Activated B cell treated with CpG ODN at 0.5 μM for 24 hours (primary cell): Measurements from ENCODE around the gene ENOX1. TPM values are rescaled to one million over a fixed set of nuclear protein-coding genes. Genes with fewer than 3 reads are reported as not detected.

Source experiments
- ATAC-seq: fragments of 200-7000 bp; cut with Tn5 transposase; one replicate; pipeline ENCODE4 v1.10.0; 2021; ENCODE audit warnings: low read depth, mild to moderate bottlenecking, moderate library complexity
- CTCF ChIA-PET: fragments of 350-600 bp; sonication (Branson Sonifier 250); formaldehyde crosslinking; loops from one replicate; lab custom pipeline; 2021; ENCODE audit warnings: antibody characterized with exemption; lab: Charles Lee
- POLR2A ChIA-PET: fragments of 350-600 bp; sonication (Branson Sonifier 250); formaldehyde crosslinking; loops from one replicate; lab custom pipeline; 2021; ENCODE audit warnings: antibody characterized with exemption; lab: Charles Lee
- DNase-seq: peaks from one replicate; pipeline ENCODE4 v3.0.0; 2022
- H3K27ac Mint-ChIP-seq: one replicate; pipeline ENCODE4 v1.8.0; 2020; ENCODE audit warnings: mixed read lengths
- H3K27me3 Mint-ChIP-seq: one replicate; pipeline ENCODE4 v1.8.0; 2021; ENCODE audit warnings: mixed read lengths
- H3K36me3 Mint-ChIP-seq: one replicate; pipeline ENCODE4 v1.8.0; 2021; ENCODE audit warnings: low read depth, mixed read lengths
- H3K4me1 Mint-ChIP-seq: one replicate; pipeline ENCODE4 v1.8.0; 2021; ENCODE audit warnings: mixed read lengths
- H3K4me3 Mint-ChIP-seq: one replicate; pipeline ENCODE4 v1.8.0; 2020; ENCODE audit warnings: mild to moderate bottlenecking, mixed read lengths
- H3K9me3 Mint-ChIP-seq: one replicate; pipeline ENCODE4 v1.8.0; 2020; ENCODE audit warnings: mixed read lengths
- intact Hi-C: fragments of 100-400 bp; cut with micrococcal nuclease; formaldehyde crosslinking; loops from one replicate; pipeline ENCODE4 v1.15.1; 2024
- total RNA-seq: library from RNA; stranded (reverse); gene quantifications from 2 replicates; pipeline ENCODE4 v1.2.3, GENCODE V29; 2022
- TF ChIP-seq, protein P1 (sequence below): fragments of 200-600 bp; IDR thresholded peaks from one replicate; pipeline ENCODE4 v1.8.0; 2022; ENCODE audit warnings: antibody characterized with exemption, mild to moderate bottlenecking

ENOX1 gene
- total RNA-seq, 1 donor from 2014 or later, result not detected

- CTCF ChIA-PET, result no interaction called here
- no peak overlapping the region for H3K4me3 Mint-ChIP-seq
- H3K27me3 Mint-ChIP-seq, result peaks cover 11% of the 10 kb centered on the region
- DNase-seq (no peak), ATAC-seq (no peak)
- H3K36me3 Mint-ChIP-seq, result no peaks in the 10 kb centered on the region
- POLR2A ChIA-PET, result no interaction called here
- TF ChIP-seq, protein P1, sequence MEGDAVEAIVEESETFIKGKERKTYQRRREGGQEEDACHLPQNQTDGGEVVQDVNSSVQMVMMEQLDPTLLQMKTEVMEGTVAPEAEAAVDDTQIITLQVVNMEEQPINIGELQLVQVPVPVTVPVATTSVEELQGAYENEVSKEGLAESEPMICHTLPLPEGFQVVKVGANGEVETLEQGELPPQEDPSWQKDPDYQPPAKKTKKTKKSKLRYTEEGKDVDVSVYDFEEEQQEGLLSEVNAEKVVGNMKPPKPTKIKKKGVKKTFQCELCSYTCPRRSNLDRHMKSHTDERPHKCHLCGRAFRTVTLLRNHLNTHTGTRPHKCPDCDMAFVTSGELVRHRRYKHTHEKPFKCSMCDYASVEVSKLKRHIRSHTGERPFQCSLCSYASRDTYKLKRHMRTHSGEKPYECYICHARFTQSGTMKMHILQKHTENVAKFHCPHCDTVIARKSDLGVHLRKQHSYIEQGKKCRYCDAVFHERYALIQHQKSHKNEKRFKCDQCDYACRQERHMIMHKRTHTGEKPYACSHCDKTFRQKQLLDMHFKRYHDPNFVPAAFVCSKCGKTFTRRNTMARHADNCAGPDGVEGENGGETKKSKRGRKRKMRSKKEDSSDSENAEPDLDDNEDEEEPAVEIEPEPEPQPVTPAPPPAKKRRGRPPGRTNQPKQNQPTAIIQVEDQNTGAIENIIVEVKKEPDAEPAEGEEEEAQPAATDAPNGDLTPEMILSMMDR, result no peak
- peaks cover 7% of the 10 kb centered on the region for H3K9me3 Mint-ChIP-seq
- intact Hi-C loops, result no loop called here
- no peaks in the 10 kb centered on the region for H3K4me1 Mint-ChIP-seq
- no peak overlapping the region for H3K27ac Mint-ChIP-seq
Measured at GRCh38 chr13:43495732-43496131, 291.0 kb downstream of the ENOX1 start.

DNA sequence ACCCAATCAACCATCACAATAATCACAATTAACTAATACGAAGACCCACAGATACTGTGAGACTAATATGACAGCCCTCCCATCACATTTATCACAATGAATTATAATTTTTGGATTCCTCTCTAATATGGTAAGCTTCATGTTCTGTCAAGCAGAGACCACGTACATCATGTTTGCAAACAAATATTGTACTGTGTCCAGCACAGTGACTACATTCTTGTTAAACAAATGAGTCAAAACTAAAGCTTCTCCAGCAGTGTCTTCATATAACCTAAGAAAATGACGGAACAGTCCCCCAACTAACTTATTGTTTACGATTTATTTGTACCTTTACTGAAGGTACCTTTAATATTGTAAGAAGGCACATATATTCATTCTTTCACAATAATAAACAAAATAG is 292.6 kb downstream of the ENOX1 start:
- Mint-ChIP-seq H3K9me3 (no peaks in the 10 kb centered on the region), H3K4me3 (no peak overlapping the region), H3K4me1 (no peaks in the 10 kb centered on the region), H3K36me3 (no peaks in the 10 kb centered on the region), H3K27me3 (peaks cover 4% of the 10 kb centered on the region), H3K27ac (no peak overlapping the region)
- DNase-seq, result no peak
- intact Hi-C loops, result no loop called here
- POLR2A ChIA-PET, result no interaction called here
- no peak for ATAC-seq
- TF ChIP-seq, protein P1, result no peak
- CTCF ChIA-PET, result no interaction called here

DNA sequence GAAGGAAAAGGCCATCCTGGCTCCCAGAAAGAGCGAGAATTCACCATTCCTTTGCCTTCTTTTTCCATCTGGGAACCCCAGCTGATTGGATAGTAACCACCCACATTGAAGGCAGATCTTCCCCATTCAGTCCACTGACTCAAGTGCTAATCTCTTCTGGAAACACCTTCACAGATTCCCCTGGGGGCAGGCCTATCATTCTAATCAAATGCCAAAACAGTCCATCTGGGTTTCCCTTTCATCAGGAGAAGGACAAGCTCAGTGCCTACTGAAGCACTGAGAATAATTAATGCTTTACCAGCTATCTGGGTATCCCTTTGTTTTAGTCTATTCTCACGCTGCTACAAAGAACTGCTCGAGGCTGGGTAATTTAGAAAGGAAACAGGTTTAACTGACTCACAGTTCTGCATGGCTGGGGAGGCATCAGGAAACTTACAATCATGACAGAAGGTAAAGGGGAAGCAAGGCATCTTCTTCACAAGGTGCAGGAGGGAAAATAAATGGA is 293.2 kb downstream of the ENOX1 start:
- DNase-seq (no peak), ATAC-seq (no peak)
- CTCF ChIA-PET, result no interaction called here
- POLR2A ChIA-PET, result no interaction called here
- H3K9me3 Mint-ChIP-seq, result no peaks in the 10 kb centered on the region
- peaks cover 4% of the 10 kb centered on the region for H3K27me3 Mint-ChIP-seq
- no peaks in the 10 kb centered on the region for H3K4me1 Mint-ChIP-seq
- H3K36me3 Mint-ChIP-seq, result no peaks in the 10 kb centered on the region
- intact Hi-C loops, result no loop called here
- TF ChIP-seq, protein P1, result no peak
- no peak overlapping the region for H3K4me3 Mint-ChIP-seq
- H3K27ac Mint-ChIP-seq, result no peak overlapping the region

- ATAC-seq, result no peak
- ChIA-PET CTCF (no interaction called here), POLR2A (no interaction called here)
- intact Hi-C loops, result no loop called here
- TF ChIP-seq, protein P1, result no peak
- H3K4me3 Mint-ChIP-seq, result no peak overlapping the region
- DNase-seq, result no peak
- H3K4me1 Mint-ChIP-seq, result no peaks in the 10 kb centered on the region
- no peaks in the 10 kb centered on the region for H3K9me3 Mint-ChIP-seq
- peaks cover 2% of the 10 kb centered on the region for H3K27me3 Mint-ChIP-seq
- H3K36me3 Mint-ChIP-seq, result no peaks in the 10 kb centered on the region
- H3K27ac Mint-ChIP-seq, result no peak overlapping the region
Measured at GRCh38 chr13:43492745-43493144, 294.0 kb downstream of the ENOX1 start.

- no peaks in the 10 kb centered on the region for H3K4me1 Mint-ChIP-seq
- ATAC-seq, result no peak
Measured at GRCh38 chr13:43492311-43492710, 294.5 kb downstream of the ENOX1 start.

More at GRCh38 chr13:43492311-43492710, 294.5 kb downstream of the ENOX1 start:
- CTCF ChIA-PET, result no interaction called here
- no peak overlapping the region for H3K4me3 Mint-ChIP-seq
- H3K27ac Mint-ChIP-seq, result no peak overlapping the region
- H3K36me3 Mint-ChIP-seq, result no peaks in the 10 kb centered on the region
- DNase-seq, result no peak
- intact Hi-C loops, result no loop called here
- no peaks in the 10 kb centered on the region for H3K27me3 Mint-ChIP-seq
- TF ChIP-seq, protein P1, result no peak
- no peaks in the 10 kb centered on the region for H3K9me3 Mint-ChIP-seq
- POLR2A ChIA-PET, result no interaction called here
